Duodenal mucosa (tissue), 2 donors: ENCODE results near the gene SLC16A6.
"Not testable (repeated sequence)": the region's sequence is repeated elsewhere in the genome, so short reads cannot be mapped to it uniquely, and the experiment has no call there.

Experiments used
- H3K27ac ChIP-seq: one replicate; pipeline ENCODE4 v1.7.0; 2013; ENCODE audit warnings: low read depth, low read length
- H3K27me3 ChIP-seq, 2 donors: one replicate each; pipeline ENCODE4 v1.7.0; 2013; ENCODE audit warnings: low read length in 2 of 2, control low read depth in 1 of 2; ENCODE audit not compliant: insufficient read depth in 2 of 2, control insufficient read depth in 1 of 2
- H3K36me3 ChIP-seq, 2 donors: one replicate each; pipeline ENCODE4 v1.7.0; 2013; ENCODE audit warnings: low read length in 2 of 2, control low read depth in 1 of 2; ENCODE audit not compliant: insufficient read depth in 2 of 2, control insufficient read depth in 1 of 2
- H3K4me1 ChIP-seq, 2 donors: one replicate each; pipeline ENCODE4 v1.7.0; 2013; ENCODE audit warnings: low read length in 2 of 2, control low read depth in 1 of 2; ENCODE audit not compliant: insufficient read depth in 2 of 2, control insufficient read depth in 1 of 2
- H3K4me3 ChIP-seq, 2 donors: one replicate each; pipeline ENCODE4 v1.7.0; 2013; ENCODE audit warnings: low read length in 2 of 2, low read depth in 1 of 2
- H3K9ac ChIP-seq, 2 donors: one replicate each; pipeline ENCODE4 v1.7.0; 2013; ENCODE audit warnings: low read length in 2 of 2, low read depth in 1 of 2
- H3K9me3 ChIP-seq, 2 donors: one replicate each; pipeline ENCODE4 v1.7.0; 2013; ENCODE audit warnings: low read length in 2 of 2, control low read depth in 1 of 2; ENCODE audit not compliant: control insufficient read depth in 1 of 2

The SLC16A6 gene

DNA sequence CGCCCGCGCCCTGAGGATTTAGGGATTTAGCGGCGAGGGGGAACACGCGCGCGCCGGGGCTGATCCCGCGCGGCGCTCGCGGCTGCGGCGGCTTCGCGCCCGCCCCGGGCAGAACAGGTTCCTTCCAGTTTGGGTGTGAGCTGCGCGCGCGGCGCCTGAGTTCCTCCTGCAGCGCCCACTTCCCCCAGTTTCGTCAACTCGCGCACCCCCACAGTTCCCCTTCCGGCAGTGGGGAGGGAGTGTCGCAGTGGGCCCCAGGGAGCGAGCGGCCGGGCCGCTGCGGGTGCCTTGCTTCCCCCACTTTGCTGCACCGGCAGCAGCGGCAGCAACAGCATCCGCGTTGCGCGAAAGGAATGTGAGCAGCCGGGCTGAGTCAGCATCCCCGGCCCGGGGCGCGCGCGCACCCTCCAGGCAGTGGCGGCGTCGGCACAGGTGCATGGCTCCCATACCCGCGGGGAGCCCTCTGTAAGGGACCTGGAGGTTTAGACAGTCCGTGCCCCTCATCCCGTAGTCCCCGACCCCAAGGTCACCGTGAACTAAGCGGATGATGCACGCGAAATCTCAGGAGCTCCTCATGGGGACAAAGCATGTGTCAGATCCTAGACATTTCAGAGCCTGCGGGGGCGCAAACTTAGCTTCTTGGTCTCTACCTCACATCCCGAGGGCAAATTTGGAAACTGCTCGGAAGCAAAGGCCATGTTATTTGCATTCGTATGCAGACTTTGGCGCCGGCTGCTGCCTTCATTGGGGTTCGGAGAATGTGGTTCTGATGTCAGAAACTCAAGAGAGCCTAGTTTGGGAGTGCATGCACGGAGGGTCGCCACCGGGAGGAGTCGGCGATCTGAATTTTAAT, 1.1 kb upstream of the SLC16A6 start:
- H3K27ac ChIP-seq, result peak overlapping the region; percentile 87
- peak overlapping the region in 1 of 2 donors; percentile 63 for H3K9ac ChIP-seq
- H3K4me1 ChIP-seq, result peaks cover 5 to 8% of the 10 kb centered on the region in 2 donors
- H3K9me3 ChIP-seq, result no peaks in the 10 kb centered on the region
- no peaks in the 10 kb centered on the region for H3K36me3 ChIP-seq
- peak overlapping the region; percentile 48 to 53 for H3K4me3 ChIP-seq
- H3K27me3 ChIP-seq, result peaks cover 8 to 34% of the 10 kb centered on the region in 2 donors

DNA sequence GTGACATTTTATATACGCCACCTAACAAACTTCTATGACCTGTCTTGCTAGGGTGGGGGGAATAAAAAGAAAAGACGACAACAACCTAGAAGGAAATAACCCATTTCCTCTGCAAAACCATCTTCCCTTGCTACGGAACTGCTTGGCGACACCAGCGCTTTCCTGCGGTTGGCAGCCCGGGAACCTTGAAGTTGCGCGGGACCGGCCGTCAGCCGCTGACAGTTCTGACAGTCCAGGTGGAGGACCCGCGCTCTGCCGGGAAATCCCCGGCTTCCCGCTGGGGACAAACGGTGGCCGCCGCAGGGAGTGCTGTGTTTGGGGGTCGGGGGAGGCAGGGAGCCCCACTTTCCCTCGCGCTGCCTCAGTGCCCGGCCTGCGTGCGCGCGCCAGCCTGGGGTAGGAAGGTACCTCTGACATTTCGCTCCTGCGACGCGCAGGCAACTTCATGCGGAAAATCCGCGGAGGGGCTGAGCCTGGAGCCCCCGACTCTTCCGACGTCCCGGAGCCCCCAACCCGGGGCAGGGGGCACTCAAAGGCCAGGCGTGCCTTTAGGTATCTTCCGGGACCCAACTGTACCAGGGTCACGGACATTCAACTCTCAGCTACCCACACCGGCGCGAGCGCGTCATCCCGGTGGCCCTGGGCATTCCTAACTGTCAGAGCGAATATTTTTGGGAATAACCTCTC, 516 bp downstream of the SLC16A6 start:
- Histone ChIP-seq H3K4me3 (peak overlapping the region; percentile 56 to 63), H3K27ac (peak overlapping the region; percentile 28), H3K4me1 (peaks cover 0 to 8% of the 10 kb centered on the region in 2 donors), H3K9me3 (no peaks in the 10 kb centered on the region), H3K27me3 (peaks cover 8 to 31% of the 10 kb centered on the region in 2 donors), H3K36me3 (no peaks in the 10 kb centered on the region), H3K9ac (peak overlapping the region; percentile 33 to 44)

DNA sequence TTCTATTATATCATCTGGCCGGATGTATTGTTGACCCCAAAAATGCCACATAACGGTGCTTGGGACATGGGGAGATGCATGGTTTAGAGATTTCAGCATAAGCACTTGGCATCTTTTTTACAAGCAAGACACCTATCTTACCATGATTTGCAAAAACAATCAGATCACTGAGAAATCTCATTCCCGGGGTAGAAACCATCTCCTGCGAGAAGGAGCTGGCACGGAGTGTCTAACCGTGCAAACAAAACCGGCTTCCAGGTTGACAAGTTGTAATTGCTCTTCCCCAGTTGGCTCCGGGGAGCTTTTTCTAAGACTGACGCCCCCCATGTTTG, 1.0 kb downstream of the SLC16A6 start:
- Histone ChIP-seq H3K27ac (no peak overlapping the region), H3K4me3 (peak overlapping the region; percentile 56 to 63), H3K9ac (peak overlapping the region; percentile 30 to 44)

DNA sequence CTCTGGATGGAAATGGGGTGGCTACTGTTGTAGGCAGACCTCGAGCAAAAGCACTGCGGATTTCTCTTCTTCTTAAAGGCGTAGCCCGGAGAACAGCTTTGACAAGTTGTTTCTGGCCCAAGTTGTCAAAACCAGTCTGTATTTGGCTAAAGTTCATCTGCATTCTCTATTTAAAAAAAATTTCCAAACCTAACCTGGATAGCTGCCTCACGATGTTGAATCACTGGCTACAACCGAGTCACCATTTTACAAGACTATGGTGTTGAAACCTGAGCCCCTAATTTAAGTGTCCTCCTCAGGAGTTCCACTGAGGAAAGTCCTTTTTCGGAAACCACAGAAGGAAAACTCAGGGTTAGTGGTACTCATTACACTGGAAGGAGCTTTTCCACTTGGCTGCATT, 1.5 kb downstream of the SLC16A6 start:
- Histone ChIP-seq H3K9ac (peak overlapping the region; percentile 1 to 30), H3K4me1 (peaks cover 0 to 8% of the 10 kb centered on the region in 2 donors), H3K27ac (no peak overlapping the region)

More for the DNA sequence above, 1.0 kb downstream of the SLC16A6 start:
- H3K9me3 ChIP-seq, result no peaks in the 10 kb centered on the region
- H3K36me3 ChIP-seq, result no peaks in the 10 kb centered on the region
- peaks cover 0 to 8% of the 10 kb centered on the region in 2 donors for H3K4me1 ChIP-seq
- H3K27me3 ChIP-seq, result peaks cover 8 to 31% of the 10 kb centered on the region in 2 donors

DNA sequence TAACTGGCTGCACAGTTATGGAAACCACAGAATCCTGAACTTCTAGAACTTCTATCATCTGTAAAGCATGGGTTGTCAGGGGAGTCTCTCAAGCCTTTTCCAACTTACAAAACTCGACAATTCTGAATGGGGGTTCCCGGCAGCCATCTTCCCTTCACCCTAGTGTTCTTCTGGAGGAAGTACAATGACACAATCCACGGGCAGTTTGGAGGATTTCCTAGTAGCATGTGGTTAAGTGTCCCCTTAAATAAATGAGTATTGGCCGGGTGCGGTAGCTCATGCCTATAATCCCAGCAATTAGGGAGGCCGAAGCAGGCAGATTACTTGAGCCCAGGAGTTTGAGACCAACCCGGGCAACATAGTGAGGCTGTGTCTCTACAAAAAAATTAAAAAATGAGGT, 2.1 kb downstream of the SLC16A6 start:
- no peak overlapping the region for H3K4me3 ChIP-seq
- H3K9ac ChIP-seq, result no peak overlapping the region
- H3K27me3 ChIP-seq, result peaks cover 8 to 24% of the 10 kb centered on the region in 2 donors
- H3K9me3 ChIP-seq, result no peaks in the 10 kb centered on the region
- peaks cover 0 to 8% of the 10 kb centered on the region in 2 donors for H3K4me1 ChIP-seq
- H3K36me3 ChIP-seq, result no peaks in the 10 kb centered on the region
- H3K27ac ChIP-seq, result no peak overlapping the region

More for the DNA sequence above, 1.5 kb downstream of the SLC16A6 start:
- H3K4me3 ChIP-seq, result peak overlapping the region; percentile 56 to 63
- no peaks in the 10 kb centered on the region for H3K9me3 ChIP-seq
- H3K36me3 ChIP-seq, result no peaks in the 10 kb centered on the region
- peaks cover 8 to 31% of the 10 kb centered on the region in 2 donors for H3K27me3 ChIP-seq

DNA sequence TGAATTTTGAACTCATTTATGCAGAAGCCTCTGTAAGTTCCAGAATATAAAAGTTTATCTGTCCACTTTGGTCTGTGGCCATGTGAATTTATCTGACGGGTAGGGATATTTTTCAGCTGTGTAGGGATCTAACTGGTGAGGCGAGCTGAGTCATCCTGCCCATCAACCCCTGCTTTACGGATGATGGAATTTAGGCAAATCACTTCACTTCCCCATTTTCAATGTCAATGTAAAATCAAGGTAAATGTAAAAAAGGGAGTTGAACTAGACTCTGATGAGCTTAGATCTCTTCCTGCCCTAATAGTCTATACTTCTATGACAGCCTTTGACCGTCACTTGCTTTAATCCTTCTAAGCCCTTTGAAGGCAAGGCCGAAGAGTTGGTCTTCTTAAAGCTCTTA, 2.6 kb downstream of the SLC16A6 start:
- no peaks in the 10 kb centered on the region for H3K9me3 ChIP-seq
- H3K4me1 ChIP-seq, result peaks cover 0 to 8% of the 10 kb centered on the region in 2 donors
- peaks cover 8 to 21% of the 10 kb centered on the region in 2 donors for H3K27me3 ChIP-seq
- no peak overlapping the region for H3K9ac ChIP-seq
- H3K4me3 ChIP-seq, result no peak overlapping the region
- H3K27ac ChIP-seq, result no peak overlapping the region
- H3K36me3 ChIP-seq, result no peaks in the 10 kb centered on the region

DNA sequence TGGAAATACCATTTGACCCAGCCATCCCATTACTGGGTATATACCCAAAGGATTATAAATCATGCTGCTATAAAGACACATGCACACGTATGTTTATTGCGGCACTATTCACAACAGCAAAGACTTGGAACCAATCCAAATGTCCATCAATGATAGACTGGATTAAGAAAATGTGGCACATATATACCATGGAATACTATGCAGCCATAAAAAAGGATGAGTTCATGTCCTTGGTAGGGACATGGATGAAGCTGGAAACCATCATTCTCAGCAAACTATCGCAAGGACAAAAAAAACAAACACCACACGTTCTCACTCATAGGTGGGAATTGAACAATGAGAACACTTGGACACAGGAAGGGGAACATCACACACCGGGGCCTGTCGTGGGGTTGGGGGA, 9.0 kb downstream of the SLC16A6 start:
- H3K27ac ChIP-seq, H3K9me3 ChIP-seq, H3K9ac ChIP-seq, H3K4me1 ChIP-seq, H3K27me3 ChIP-seq, H3K4me3 ChIP-seq, H3K36me3 ChIP-seq: not testable (repeated sequence)

DNA sequence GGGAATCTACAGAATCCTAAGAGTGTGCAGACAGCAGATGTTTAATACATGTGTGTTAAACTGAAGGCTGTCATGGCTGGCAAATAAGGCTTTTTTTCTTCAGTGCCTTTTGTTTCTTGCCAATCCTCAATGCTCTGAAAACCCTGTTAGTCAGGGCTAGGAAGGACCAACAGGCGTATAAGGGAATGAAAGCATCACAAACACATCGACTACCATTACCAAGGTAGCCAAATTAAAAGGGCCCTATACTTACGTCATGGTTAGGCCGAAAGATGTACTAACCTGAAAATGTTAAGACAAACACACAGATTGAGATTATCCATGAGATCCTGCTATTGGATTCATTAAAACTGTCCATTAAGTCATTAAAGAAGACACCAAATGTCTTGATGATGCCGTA, 13.1 kb downstream of the SLC16A6 start:
- Histone ChIP-seq H3K36me3 (no peaks in the 10 kb centered on the region), H3K27ac (no peak overlapping the region)

DNA sequence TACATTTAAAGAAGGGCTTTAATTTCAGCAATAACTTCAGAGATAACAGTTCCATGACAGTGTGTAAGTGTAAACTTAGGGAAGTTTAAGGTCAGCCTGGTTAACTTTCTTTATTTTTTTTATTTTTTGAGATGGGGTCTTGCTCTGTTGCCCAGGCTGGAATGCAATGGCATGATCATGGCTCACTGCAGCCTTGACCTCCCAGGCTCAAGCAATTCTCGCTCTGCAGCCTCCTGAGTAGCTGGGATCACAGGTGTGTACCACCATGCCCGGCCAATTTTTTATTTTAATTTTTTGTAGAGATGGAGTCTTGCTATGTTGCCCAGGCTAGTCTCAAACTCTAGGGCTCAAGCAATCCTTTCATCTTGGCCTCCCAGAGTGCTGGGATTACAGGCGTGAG, 14.6 kb downstream of the SLC16A6 start:
- not testable (repeated sequence) for H3K9me3 ChIP-seq, H3K36me3 ChIP-seq, H3K27me3 ChIP-seq, H3K9ac ChIP-seq, H3K4me3 ChIP-seq, H3K4me1 ChIP-seq, H3K27ac ChIP-seq

More for the DNA sequence above, 13.1 kb downstream of the SLC16A6 start:
- peaks cover 6 to 8% of the 10 kb centered on the region in 2 donors for H3K9me3 ChIP-seq
- no peak overlapping the region for H3K4me3 ChIP-seq
- H3K9ac ChIP-seq, result no peak overlapping the region
- H3K27me3 ChIP-seq, result no peaks in the 10 kb centered on the region
- H3K4me1 ChIP-seq, result no peaks in the 10 kb centered on the region

DNA sequence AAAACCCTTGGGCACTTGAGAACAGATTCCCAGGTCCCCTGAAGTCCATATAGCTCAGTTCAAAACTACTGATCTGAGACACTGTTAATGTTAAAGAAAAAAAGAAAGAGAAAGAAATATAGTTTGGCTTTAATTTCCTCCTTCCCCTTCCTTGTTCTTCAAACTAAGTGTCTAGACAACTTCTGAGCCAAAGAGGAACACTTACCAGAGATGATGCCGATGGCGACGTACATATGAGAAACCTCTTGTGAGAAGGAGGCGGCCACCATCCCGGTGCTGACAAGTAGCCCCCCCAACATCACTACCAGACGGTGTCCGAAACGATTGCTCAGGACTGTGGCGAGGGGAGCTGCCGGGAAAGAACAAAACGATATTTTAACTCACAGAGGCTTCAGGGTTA, 17.2 kb downstream of the SLC16A6 start:
- Histone ChIP-seq H3K9ac (no peak overlapping the region), H3K27me3 (no peaks in the 10 kb centered on the region), H3K36me3 (no peaks in the 10 kb centered on the region), H3K4me1 (no peaks in the 10 kb centered on the region), H3K4me3 (no peak overlapping the region), H3K27ac (no peak overlapping the region), H3K9me3 (peaks cover 6 to 8% of the 10 kb centered on the region in 2 donors)
